Measurements from ENCODE around the gene TMEM273.

GRCh38 chr10:49187950-49188761 lies at the start of gene TMEM273:
- TF ChIP-seq CTCF (IDR thresholded peaks at IDR 0.05) (no peak), POLR2A (IDR thresholded peaks at IDR 0.05) (no peak)

Measured in lower leg skin (tissue), 3 donors.